Measurements from ENCODE around the gene HSD17B13. TPM values are rescaled to one million over a fixed set of nuclear protein-coding genes. Genes with fewer than 3 reads are reported as not detected.
"Not testable (repeated sequence)": the region's sequence is repeated elsewhere in the genome, so short reads cannot be mapped to it uniquely, and the experiment has no call there.

HSD17B13 gene
- total RNA-seq, 4 donors from 2014 or later: 0.45 to 0.83 (median 0.65) TPM

GRCh38 chr4:87286970-87287369 lies 35.7 kb downstream of the HSD17B13 start:
- no peak overlapping the region for H3K27ac ChIP-seq (replicated peaks in 1 of 4)
- DNase-seq (ENCODE audit: extremely low spot score): no peak
- no peak overlapping the region for H3K4me3 ChIP-seq
- no peaks in the 10 kb centered on the region for H3K36me3 ChIP-seq
- peaks cover 0 to 22% (median 8%) of the 10 kb centered on the region in 4 donors for H3K9me3 ChIP-seq
- H3K27me3 ChIP-seq: no peaks in the 10 kb centered on the region
- intact Hi-C loops (cut with DNase I): no loop called here
- 40% methylated on average over 1 of the region's 1 CpG for WGBS
- TF ChIP-seq CTCF (IDR thresholded peaks at IDR 0.05): no peak
- no peak for TF ChIP-seq POLR2AphosphoS5 (IDR thresholded peaks at IDR 0.05)
- no peak for TF ChIP-seq POLR2A (IDR thresholded peaks at IDR 0.05; ENCODE audit: low read depth)
- TF ChIP-seq EP300 (IDR thresholded peaks at IDR 0.05): no peak
- H3K4me1 ChIP-seq: no peaks in the 10 kb centered on the region

- H3K4me3 ChIP-seq; intact Hi-C loops (cut with DNase I); DNase-seq (ENCODE audit: extremely low spot score); H3K27me3 ChIP-seq; H3K27ac ChIP-seq (replicated peaks in 1 of 4); H3K36me3 ChIP-seq; H3K4me1 ChIP-seq: not testable (repeated sequence)
- peaks cover 0 to 22% (median 8%) of the 10 kb centered on the region in 4 donors for H3K9me3 ChIP-seq
Measured at GRCh38 chr4:87284268-87284667, 38.4 kb downstream of the HSD17B13 start.

- 59% methylated on average over 3 of the region's 3 CpGs for WGBS
- no peak overlapping the region for H3K27ac ChIP-seq (replicated peaks in 1 of 4)
- no peaks in the 10 kb centered on the region for H3K36me3 ChIP-seq
- peak; percentile 34 for DNase-seq (ENCODE audit: extremely low spot score)
- no peak overlapping the region for H3K4me3 ChIP-seq
- no peaks in the 10 kb centered on the region for H3K27me3 ChIP-seq
- intact Hi-C loops (cut with DNase I): no loop called here
- H3K4me1 ChIP-seq: no peaks in the 10 kb centered on the region
- no peak for TF ChIP-seq POLR2A (IDR thresholded peaks at IDR 0.05; ENCODE audit: low read depth)
- no peak for TF ChIP-seq CTCF (IDR thresholded peaks at IDR 0.05)
- no peak for TF ChIP-seq POLR2AphosphoS5 (IDR thresholded peaks at IDR 0.05)
- TF ChIP-seq EP300 (IDR thresholded peaks at IDR 0.05): no peak
- H3K9me3 ChIP-seq: peaks cover 0 to 22% (median 8%) of the 10 kb centered on the region in 4 donors
Measured at GRCh38 chr4:87283151-87283550, 39.5 kb downstream of the HSD17B13 start.

GRCh38 chr4:87281603-87282002 lies 41.1 kb downstream of the HSD17B13 start:
- no peak for TF ChIP-seq POLR2AphosphoS5 (IDR thresholded peaks at IDR 0.05)
- TF ChIP-seq POLR2A (IDR thresholded peaks at IDR 0.05; ENCODE audit: low read depth): no peak
- no peak for TF ChIP-seq EP300 (IDR thresholded peaks at IDR 0.05)
- no peak for TF ChIP-seq CTCF (IDR thresholded peaks at IDR 0.05)
- Histone ChIP-seq H3K27me3 (no peaks in the 10 kb centered on the region), H3K9me3 (peaks cover 0 to 22% (median 8%) of the 10 kb centered on the region in 4 donors), H3K4me3 (no peak overlapping the region), H3K36me3 (no peaks in the 10 kb centered on the region), H3K27ac (replicated peaks in 1 of 4) (no peak overlapping the region), H3K4me1 (no peaks in the 10 kb centered on the region)
- intact Hi-C loops (cut with DNase I): no loop called here
- DNase-seq (ENCODE audit: extremely low spot score): no peak
- WGBS: 79% methylated on average over 1 of the region's 1 CpG

- no peak overlapping the region for H3K4me3 ChIP-seq
- no peak overlapping the region for H3K27ac ChIP-seq (replicated peaks in 1 of 4)
- 53% methylated on average over 3 of the region's 3 CpGs for WGBS
- H3K27me3 ChIP-seq: no peaks in the 10 kb centered on the region
- intact Hi-C loops (cut with DNase I): no loop called here
- DNase-seq (ENCODE audit: extremely low spot score): no peak
- no peaks in the 10 kb centered on the region for H3K4me1 ChIP-seq
- H3K9me3 ChIP-seq: no peaks in the 10 kb centered on the region
- no peak for TF ChIP-seq POLR2A (IDR thresholded peaks at IDR 0.05; ENCODE audit: low read depth)
- TF ChIP-seq EP300 (IDR thresholded peaks at IDR 0.05): no peak
- no peak for TF ChIP-seq POLR2AphosphoS5 (IDR thresholded peaks at IDR 0.05)
- no peak for TF ChIP-seq CTCF (IDR thresholded peaks at IDR 0.05)
- H3K36me3 ChIP-seq: no peaks in the 10 kb centered on the region
Measured at GRCh38 chr4:87278335-87278794, 44.3 kb downstream of the HSD17B13 start.

Data from esophagus muscularis mucosa (tissue), 4 donors.